Kidney (tissue), 14 donors: ENCODE results near the gene LRRN4CL. TPM values are rescaled to one million over a fixed set of nuclear protein-coding genes. Genes with fewer than 3 reads are reported as not detected.

Experiments used
- DNase-seq, 5 donors: peaks; one replicate each; pipeline ENCODE4 v3.0.0-alpha.2; 2013 to 2020
- FAIRE-seq: peaks from 2 replicates; lab custom pipeline; 2012; peaks lifted over from hg19 to GRCh38; lab: Jason Lieb, UNC
- H3K27ac ChIP-seq, 2 donors: one replicate each; pipeline ENCODE4 v1.7.0; 2013; ENCODE audit warnings: low read depth in 2 of 2, low read length in 2 of 2, inconsistent platforms in 1 of 2
- H3K27me3 ChIP-seq: one replicate; pipeline ENCODE4 v1.7.1; 2013; ENCODE audit warnings: low read length, inconsistent platforms; ENCODE audit not compliant: control insufficient read depth, insufficient read depth
- H3K36me3 ChIP-seq, 3 donors: one replicate each; pipeline versions ENCODE4 v1.7.0 to v1.7.1; 2013; ENCODE audit warnings: low read length in 3 of 3, control low read depth in 1 of 3, inconsistent platforms in 1 of 3; ENCODE audit not compliant: insufficient read depth in 3 of 3, control insufficient read depth in 2 of 3
- H3K4me1 ChIP-seq, 3 donors: one replicate each; pipeline versions ENCODE4 v1.7.0 to v1.7.1; 2013; ENCODE audit warnings: low read length in 3 of 3, inconsistent platforms in 1 of 3, low read depth in 1 of 3; ENCODE audit not compliant: control insufficient read depth in 2 of 3, insufficient read depth in 2 of 3
- H3K4me3 ChIP-seq, 3 donors: one replicate each; pipeline versions ENCODE4 v1.7.0 to v1.8.1; 2013; ENCODE audit warnings: low read length in 3 of 3, control low read depth in 1 of 3, inconsistent platforms in 1 of 3
- H3K9ac ChIP-seq, 3 donors: one replicate each; pipeline versions ENCODE4 v1.7.0 to v1.7.1; 2013; ENCODE audit warnings: low read length in 3 of 3, control low read depth in 1 of 3, inconsistent platforms in 1 of 3
- H3K9me3 ChIP-seq, 3 donors: one replicate each; pipeline versions ENCODE4 v1.7.0 to v1.7.1; 2013; ENCODE audit warnings: low read length in 3 of 3, control low read depth in 1 of 3, inconsistent platforms in 1 of 3; ENCODE audit not compliant: control insufficient read depth in 2 of 3, insufficient read depth in 1 of 3
- intact Hi-C: fragments of 100-400 bp; cut with DNase I; formaldehyde crosslinking; loops from one replicate; pipeline ENCODE4 v1.11.1; 2022
- polyA plus RNA-seq: library from polyadenylated mRNA; stranded (reverse); fragments of 350-450 nt; fragmentation: Illumina TruSeq; extraction: RNeasy Lipid Tissue Mini Kit (QIAGEN cat#74804); gene quantifications from one replicate; pipeline ENCODE4 v1.2.3, GENCODE V29; 2014; ENCODE audit warnings: low read depth, low replicate concordance; ENCODE audit not compliant: insufficient read depth
- total RNA-seq: library from RNA; stranded (reverse); fragmentation: NEBNext Ultra II Directional; extraction: Animal tissue kit (Norgen Biotek cat#: 25700); gene quantifications from one replicate; pipeline ENCODE4 v1.2.1, GENCODE V29; 2021
- TF ChIP-seq, protein P1 (sequence below): IDR thresholded peaks from 3 replicates; pipeline ENCODE4 v1.5.1; 2012; ENCODE audit warnings: mild to moderate bottlenecking, moderate library complexity, borderline replicate concordance; ENCODE audit not compliant: insufficient read depth; ENCODE audit errors: extremely low read depth
- donor health status: control.
- donor health status: control.
- donor health status: control.
- donor health status: control.
- donor health status: control.
- donor health status: DM: yes; HTN: yes; CAD: no.
- donor health status: Normal renal cell carcinoma (clear cell type).

The LRRN4CL gene
- total and polyA plus RNA-seq, 2 donors from 2014 or later: 0.58 to 1.2 TPM

DNA sequence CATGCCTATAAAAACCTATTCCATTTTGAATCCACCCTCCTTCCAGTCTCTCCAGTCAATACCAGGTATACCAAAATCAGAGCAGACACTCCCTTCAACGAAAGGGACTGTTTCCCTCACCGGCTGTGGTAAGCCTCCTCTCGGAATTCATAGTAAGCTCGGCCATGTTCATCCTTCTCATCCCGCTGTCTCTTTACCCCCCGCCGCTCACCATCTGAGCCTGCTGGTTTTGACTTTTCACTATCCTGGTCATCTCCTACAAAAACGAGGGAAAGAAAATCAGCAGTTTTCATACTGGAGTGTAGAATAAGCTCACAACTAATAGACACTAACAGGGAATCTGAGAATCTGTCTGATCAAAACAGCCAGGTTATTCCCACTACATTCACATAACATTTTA, 34.8 kb upstream of the LRRN4CL start:
- TF ChIP-seq, protein P1, sequence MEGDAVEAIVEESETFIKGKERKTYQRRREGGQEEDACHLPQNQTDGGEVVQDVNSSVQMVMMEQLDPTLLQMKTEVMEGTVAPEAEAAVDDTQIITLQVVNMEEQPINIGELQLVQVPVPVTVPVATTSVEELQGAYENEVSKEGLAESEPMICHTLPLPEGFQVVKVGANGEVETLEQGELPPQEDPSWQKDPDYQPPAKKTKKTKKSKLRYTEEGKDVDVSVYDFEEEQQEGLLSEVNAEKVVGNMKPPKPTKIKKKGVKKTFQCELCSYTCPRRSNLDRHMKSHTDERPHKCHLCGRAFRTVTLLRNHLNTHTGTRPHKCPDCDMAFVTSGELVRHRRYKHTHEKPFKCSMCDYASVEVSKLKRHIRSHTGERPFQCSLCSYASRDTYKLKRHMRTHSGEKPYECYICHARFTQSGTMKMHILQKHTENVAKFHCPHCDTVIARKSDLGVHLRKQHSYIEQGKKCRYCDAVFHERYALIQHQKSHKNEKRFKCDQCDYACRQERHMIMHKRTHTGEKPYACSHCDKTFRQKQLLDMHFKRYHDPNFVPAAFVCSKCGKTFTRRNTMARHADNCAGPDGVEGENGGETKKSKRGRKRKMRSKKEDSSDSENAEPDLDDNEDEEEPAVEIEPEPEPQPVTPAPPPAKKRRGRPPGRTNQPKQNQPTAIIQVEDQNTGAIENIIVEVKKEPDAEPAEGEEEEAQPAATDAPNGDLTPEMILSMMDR: no peak
- Histone ChIP-seq H3K36me3 (peaks cover 21 to 47% (median 37%) of the 10 kb centered on the region in 3 donors), H3K4me1 (peaks cover 0 to 13% (median 3%) of the 10 kb centered on the region in 3 donors), H3K27me3 (no peaks in the 10 kb centered on the region), H3K4me3 (peak overlapping the region in 2 of 3 donors; percentile 82 to 99), H3K27ac (no peak overlapping the region), H3K9me3 (no peaks in the 10 kb centered on the region), H3K9ac (peak overlapping the region in 1 of 3 donors; percentile 43)
- FAIRE-seq (no peak), DNase-seq (no peak)
- intact Hi-C loops: no loop called here

DNA sequence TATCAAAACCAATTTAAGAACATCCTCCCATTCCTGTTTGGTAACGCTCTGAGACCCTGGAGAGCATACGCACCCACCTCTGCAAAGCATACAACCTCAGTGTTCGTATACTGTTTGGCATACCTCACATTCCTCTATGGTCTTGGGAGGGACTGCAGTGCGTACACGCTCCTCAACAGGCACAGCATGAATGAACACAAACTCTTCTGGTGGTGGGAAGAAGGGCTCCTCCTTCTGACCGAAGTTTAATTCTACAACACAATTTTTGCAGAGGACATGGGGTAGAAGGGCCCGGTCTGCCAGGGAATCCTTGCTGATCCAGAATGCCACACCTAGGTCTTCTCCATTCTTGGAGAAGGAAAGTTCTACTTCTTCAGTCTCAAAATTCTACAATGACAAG, 32.7 kb upstream of the LRRN4CL start:
- Histone ChIP-seq H3K27ac (no peak overlapping the region), H3K4me3 (no peak overlapping the region), H3K4me1 (peaks cover 0 to 13% (median 3%) of the 10 kb centered on the region in 3 donors), H3K9ac (no peak overlapping the region), H3K9me3 (no peaks in the 10 kb centered on the region), H3K27me3 (no peaks in the 10 kb centered on the region), H3K36me3 (peaks cover 26 to 68% (median 42%) of the 10 kb centered on the region in 3 donors)
- FAIRE-seq: no peak
- TF ChIP-seq, protein P1: no peak
- DNase-seq: peak in 3 of 5 donors; percentile 19 to 61 (median 35)
- intact Hi-C loops: no loop called here

- Histone ChIP-seq H3K36me3 (peaks cover 31 to 91% (median 63%) of the 10 kb centered on the region in 3 donors), H3K9me3 (no peaks in the 10 kb centered on the region), H3K4me3 (no peak overlapping the region), H3K4me1 (peaks cover 0 to 12% (median 0%) of the 10 kb centered on the region in 3 donors), H3K27me3 (no peaks in the 10 kb centered on the region), H3K27ac (no peak overlapping the region), H3K9ac (no peak overlapping the region)
- FAIRE-seq: no peak
- intact Hi-C loops: no loop called here
- no peak for DNase-seq
- TF ChIP-seq, protein P1: no peak
These were observed 30.1 kb upstream of the LRRN4CL start for GRCh38 chr11:62719302-62719978.
